Thyroid gland (tissue), 4 donors: ENCODE measurements around the gene EMP2.

Experiments
- CTCF ChIP-seq, 6 experiments: fragments of 200-600 bp in 3 of 6; fragments of 450-650 bp in 3 of 6; sonication (generic) in 3 of 6; IDR thresholded peaks; one replicate each; pipeline ENCODE4 v1.5.1; 2016 to 2019; ENCODE audit warnings: antibody characterized with exemption in 6 of 6, mild to moderate bottlenecking in 2 of 6, inconsistent platforms in 1 of 6, moderate library complexity in 1 of 6
- POLR2A ChIP-seq, 2 donors: fragments of 450-650 bp; IDR thresholded peaks; one replicate each; pipeline ENCODE4 v1.6.1; 2017; ENCODE audit warnings: antibody characterized with exemption in 2 of 2, mild to moderate bottlenecking in 2 of 2, moderate library complexity in 1 of 2

GRCh38 chr16:10558305-10558704 lies 22.1 kb downstream of the EMP2 start:
- TF ChIP-seq POLR2A (IDR thresholded peaks at IDR 0.05), result no peak
- no peak for TF ChIP-seq CTCF (IDR thresholded peaks at IDR 0.05)
